Measurements from ENCODE around the gene MRPL19.

Gene MRPL19

GRCh38 chr2:75608684-75609333 is 37.8 kb upstream of the MRPL19 start:
- Histone ChIP-seq H3K36me3 (ENCODE audit: control insufficient read depth in 4 of 4, insufficient read depth in 4 of 4, low read length in 3 of 4) (no peaks in the 10 kb centered on the region), H3K27ac (ENCODE audit: insufficient read depth in 1 of 2, low read depth in 1 of 2, low read length in 2 of 2, poor library complexity in 1 of 2, severe bottlenecking in 2 of 2) (no peak overlapping the region), H3K27me3 (replicated peaks in 2 of 5; ENCODE audit: control insufficient read depth in 4 of 5, insufficient read depth in 5 of 5, low read length in 4 of 5) (peaks cover 0 to 61% (median 33%) of the 10 kb centered on the region in 5 experiments), H3K4me3 (ENCODE audit: control insufficient read depth in 1 of 7, extremely low read depth in 1 of 7, insufficient read depth in 4 of 7, low read depth in 2 of 7, low read length in 6 of 7) (peak overlapping the region in 1 of 7 experiments; percentile 42), H3K4me1 (ENCODE audit: control extremely low read depth in 1 of 4, control insufficient read depth in 4 of 4, insufficient read depth in 4 of 4, low read length in 3 of 4) (peaks cover 0 to 3% (median 2%) of the 10 kb centered on the region in 4 experiments), H3K9me3 (ENCODE audit: control extremely low read depth in 1 of 5, control insufficient read depth in 4 of 5, insufficient read depth in 2 of 5, low read depth in 1 of 5, low read length in 4 of 5) (no peaks in the 10 kb centered on the region)
- DNase-seq, result peak; percentile 25 to 56 (median 44)
- ChIA-PET POLR2A (no interaction called here), CTCF (interaction anchor here (0.7 to 3.0 kb wide), 18 partner anchors 8 to 476 kb away, joined by 3 to 17 read pairs (median 4); partner anchors contain the start of gene EVA1A)
- 12% methylated on average over 21 of the region's 25 CpGs for WGBS (ENCODE audit: insufficient coverage)

GRCh38 chr2:75609334-75609689 is 37.3 kb upstream of the MRPL19 start:
- Histone ChIP-seq H3K27me3 (replicated peaks in 2 of 5; ENCODE audit: control insufficient read depth in 4 of 5, insufficient read depth in 5 of 5, low read length in 4 of 5) (peaks cover 0 to 61% (median 33%) of the 10 kb centered on the region in 5 experiments), H3K27ac (ENCODE audit: insufficient read depth in 1 of 2, low read depth in 1 of 2, low read length in 2 of 2, poor library complexity in 1 of 2, severe bottlenecking in 2 of 2) (no peak overlapping the region), H3K4me3 (ENCODE audit: control insufficient read depth in 1 of 7, extremely low read depth in 1 of 7, insufficient read depth in 4 of 7, low read depth in 2 of 7, low read length in 6 of 7) (no peak overlapping the region), H3K36me3 (ENCODE audit: control insufficient read depth in 4 of 4, insufficient read depth in 4 of 4, low read length in 3 of 4) (no peaks in the 10 kb centered on the region), H3K4me1 (ENCODE audit: control extremely low read depth in 1 of 4, control insufficient read depth in 4 of 4, insufficient read depth in 4 of 4, low read length in 3 of 4) (peaks cover 0 to 3% (median 2%) of the 10 kb centered on the region in 4 experiments), H3K9me3 (ENCODE audit: control extremely low read depth in 1 of 5, control insufficient read depth in 4 of 5, insufficient read depth in 2 of 5, low read depth in 1 of 5, low read length in 4 of 5) (no peaks in the 10 kb centered on the region)
- 33% methylated on average over 2 of the region's 5 CpGs for WGBS (ENCODE audit: insufficient coverage)
- DNase-seq, result no peak
- CTCF ChIA-PET, result interaction anchor here (1.0 to 3.0 kb wide), 14 partner anchors 10 to 544 kb away, joined by 3 to 17 read pairs (median 4); partner anchors contain the start of gene EVA1A
- POLR2A ChIA-PET, result no interaction called here

- 84% methylated on average over 6 of the region's 7 CpGs for WGBS (ENCODE audit: insufficient coverage)
- Histone ChIP-seq H3K36me3 (ENCODE audit: control insufficient read depth in 4 of 4, insufficient read depth in 4 of 4, low read length in 3 of 4) (no peaks in the 10 kb centered on the region), H3K27me3 (replicated peaks in 2 of 5; ENCODE audit: control insufficient read depth in 4 of 5, insufficient read depth in 5 of 5, low read length in 4 of 5) (peaks cover 0 to 56% (median 29%) of the 10 kb centered on the region in 5 experiments), H3K4me3 (ENCODE audit: control insufficient read depth in 1 of 7, extremely low read depth in 1 of 7, insufficient read depth in 4 of 7, low read depth in 2 of 7, low read length in 6 of 7) (no peak overlapping the region), H3K4me1 (ENCODE audit: control extremely low read depth in 1 of 4, control insufficient read depth in 4 of 4, insufficient read depth in 4 of 4, low read length in 3 of 4) (peaks cover 0 to 3% (median 2%) of the 10 kb centered on the region in 4 experiments), H3K27ac (ENCODE audit: insufficient read depth in 1 of 2, low read depth in 1 of 2, low read length in 2 of 2, poor library complexity in 1 of 2, severe bottlenecking in 2 of 2) (no peak overlapping the region), H3K9me3 (ENCODE audit: control extremely low read depth in 1 of 5, control insufficient read depth in 4 of 5, insufficient read depth in 2 of 5, low read depth in 1 of 5, low read length in 4 of 5) (no peaks in the 10 kb centered on the region)
- CTCF ChIA-PET, result interaction anchor here (1.0 to 3.0 kb wide), 11 partner anchors 9 to 545 kb away, joined by 3 to 17 read pairs (median 6); partner anchors contain the start of gene EVA1A
- POLR2A ChIA-PET, result no interaction called here
- DNase-seq, result no peak
Observed at GRCh38 chr2:75609937-75610508, 36.6 kb upstream of the MRPL19 start.

- CTCF ChIA-PET, result interaction anchor here (1.4 to 3.0 kb wide), 6 partner anchors 9 to 545 kb away, joined by 3 to 10 read pairs (median 6); no protein-coding TSS in a partner anchor
- WGBS (ENCODE audit: insufficient coverage), result 98% methylated on average over 4 of the region's 4 CpGs
- H3K27me3 ChIP-seq (replicated peaks in 2 of 5; ENCODE audit: control insufficient read depth in 4 of 5, insufficient read depth in 5 of 5, low read length in 4 of 5), result peaks cover 0 to 50% (median 29%) of the 10 kb centered on the region in 5 experiments
Observed at GRCh38 chr2:75610671-75611070, 35.9 kb upstream of the MRPL19 start.

GRCh38 chr2:75612108-75612861 is 34.3 kb upstream of the MRPL19 start:
- Histone ChIP-seq H3K4me3 (ENCODE audit: control insufficient read depth in 1 of 7, extremely low read depth in 1 of 7, insufficient read depth in 4 of 7, low read depth in 2 of 7, low read length in 6 of 7) (no peak overlapping the region), H3K9me3 (ENCODE audit: control extremely low read depth in 1 of 5, control insufficient read depth in 4 of 5, insufficient read depth in 2 of 5, low read depth in 1 of 5, low read length in 4 of 5) (peaks cover 0 to 2% (median 0%) of the 10 kb centered on the region in 5 experiments), H3K27me3 (replicated peaks in 2 of 5; ENCODE audit: control insufficient read depth in 4 of 5, insufficient read depth in 5 of 5, low read length in 4 of 5) (peaks cover 0 to 34% (median 22%) of the 10 kb centered on the region in 5 experiments), H3K27ac (ENCODE audit: insufficient read depth in 1 of 2, low read depth in 1 of 2, low read length in 2 of 2, poor library complexity in 1 of 2, severe bottlenecking in 2 of 2) (no peak overlapping the region), H3K4me1 (ENCODE audit: control extremely low read depth in 1 of 4, control insufficient read depth in 4 of 4, insufficient read depth in 4 of 4, low read length in 3 of 4) (peaks cover 0 to 3% (median 2%) of the 10 kb centered on the region in 4 experiments), H3K36me3 (ENCODE audit: control insufficient read depth in 4 of 4, insufficient read depth in 4 of 4, low read length in 3 of 4) (no peaks in the 10 kb centered on the region)
- POLR2A ChIA-PET, result no interaction called here
- CTCF ChIA-PET, result interaction anchor here (1.5 to 2.0 kb wide), 2 partner anchors 16 to 17 kb away, joined by 5 to 6 read pairs; no protein-coding TSS in a partner anchor
- no peak for DNase-seq
- 89% methylated on average over 5 of the region's 7 CpGs for WGBS (ENCODE audit: insufficient coverage)

More at GRCh38 chr2:75610671-75611070, 35.9 kb upstream of the MRPL19 start:
- Histone ChIP-seq H3K9me3 (ENCODE audit: control extremely low read depth in 1 of 5, control insufficient read depth in 4 of 5, insufficient read depth in 2 of 5, low read depth in 1 of 5, low read length in 4 of 5) (no peaks in the 10 kb centered on the region), H3K27ac (ENCODE audit: insufficient read depth in 1 of 2, low read depth in 1 of 2, low read length in 2 of 2, poor library complexity in 1 of 2, severe bottlenecking in 2 of 2) (no peak overlapping the region), H3K4me1 (ENCODE audit: control extremely low read depth in 1 of 4, control insufficient read depth in 4 of 4, insufficient read depth in 4 of 4, low read length in 3 of 4) (peaks cover 0 to 3% (median 2%) of the 10 kb centered on the region in 4 experiments), H3K4me3 (ENCODE audit: control insufficient read depth in 1 of 7, extremely low read depth in 1 of 7, insufficient read depth in 4 of 7, low read depth in 2 of 7, low read length in 6 of 7) (no peak overlapping the region), H3K36me3 (ENCODE audit: control insufficient read depth in 4 of 4, insufficient read depth in 4 of 4, low read length in 3 of 4) (no peaks in the 10 kb centered on the region)
- POLR2A ChIA-PET, result no interaction called here
- no peak for DNase-seq

GRCh38 chr2:75612862-75613243 is 33.7 kb upstream of the MRPL19 start:
- peaks cover 0 to 2% (median 0%) of the 10 kb centered on the region in 5 experiments for H3K9me3 ChIP-seq (ENCODE audit: control extremely low read depth in 1 of 5, control insufficient read depth in 4 of 5, insufficient read depth in 2 of 5, low read depth in 1 of 5, low read length in 4 of 5)
- no peak overlapping the region for H3K4me3 ChIP-seq (ENCODE audit: control insufficient read depth in 1 of 7, extremely low read depth in 1 of 7, insufficient read depth in 4 of 7, low read depth in 2 of 7, low read length in 6 of 7)
- no peaks in the 10 kb centered on the region for H3K36me3 ChIP-seq (ENCODE audit: control insufficient read depth in 4 of 4, insufficient read depth in 4 of 4, low read length in 3 of 4)
- POLR2A ChIA-PET, result no interaction called here
- CTCF ChIA-PET, result interaction anchor here (1.5 to 2.0 kb wide), 2 partner anchors 15 to 16 kb away, joined by 5 to 6 read pairs; no protein-coding TSS in a partner anchor
- no peak for DNase-seq
- WGBS (ENCODE audit: insufficient coverage), result 100% methylated on average over 1 of the region's 5 CpGs
- peaks cover 0 to 28% (median 17%) of the 10 kb centered on the region in 5 experiments for H3K27me3 ChIP-seq (replicated peaks in 2 of 5; ENCODE audit: control insufficient read depth in 4 of 5, insufficient read depth in 5 of 5, low read length in 4 of 5)
- H3K4me1 ChIP-seq (ENCODE audit: control extremely low read depth in 1 of 4, control insufficient read depth in 4 of 4, insufficient read depth in 4 of 4, low read length in 3 of 4), result peaks cover 0 to 3% (median 2%) of the 10 kb centered on the region in 4 experiments
- H3K27ac ChIP-seq (ENCODE audit: insufficient read depth in 1 of 2, low read depth in 1 of 2, low read length in 2 of 2, poor library complexity in 1 of 2, severe bottlenecking in 2 of 2), result no peak overlapping the region
